UCSD-AML1 (cell line): ENCODE measurements around the gene TMEM140.
"Not testable (repeated sequence)": the region's sequence is repeated elsewhere in the genome, so short reads cannot be mapped to it uniquely, and the experiment has no call there.

Experiments
- DNase-seq: peaks from one replicate; lab custom pipeline; 2025; ENCODE audit not compliant: unreplicated experiment; lab: John Stamatoyannopoulos, UW

Gene TMEM140

DNA sequence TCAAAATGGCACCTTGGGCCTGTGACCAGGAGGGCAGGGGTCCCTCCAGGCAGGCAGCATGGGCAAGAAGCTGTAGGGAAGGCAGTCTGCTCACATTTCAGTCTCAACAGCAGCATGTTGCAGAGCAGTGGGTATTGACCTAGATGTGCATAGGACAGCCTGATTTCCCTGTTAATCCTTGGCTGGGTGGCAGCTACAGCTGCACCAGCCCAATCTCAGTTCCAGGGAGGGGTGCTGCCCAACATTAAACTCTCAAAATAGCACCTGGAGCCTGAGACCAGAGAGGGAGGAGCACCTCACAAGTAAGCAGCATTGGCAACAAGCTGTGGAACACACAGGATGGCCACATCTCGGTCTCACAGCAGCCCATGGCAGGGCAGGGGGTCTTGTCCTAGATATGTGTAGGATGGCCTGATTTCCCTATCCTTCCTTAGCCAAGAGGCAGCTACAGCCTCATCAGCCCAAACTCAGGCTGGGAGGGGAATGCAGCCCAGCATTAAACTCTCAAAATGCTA lies 10.3 kb downstream of the TMEM140 start:
- no peak for DNase-seq

DNA sequence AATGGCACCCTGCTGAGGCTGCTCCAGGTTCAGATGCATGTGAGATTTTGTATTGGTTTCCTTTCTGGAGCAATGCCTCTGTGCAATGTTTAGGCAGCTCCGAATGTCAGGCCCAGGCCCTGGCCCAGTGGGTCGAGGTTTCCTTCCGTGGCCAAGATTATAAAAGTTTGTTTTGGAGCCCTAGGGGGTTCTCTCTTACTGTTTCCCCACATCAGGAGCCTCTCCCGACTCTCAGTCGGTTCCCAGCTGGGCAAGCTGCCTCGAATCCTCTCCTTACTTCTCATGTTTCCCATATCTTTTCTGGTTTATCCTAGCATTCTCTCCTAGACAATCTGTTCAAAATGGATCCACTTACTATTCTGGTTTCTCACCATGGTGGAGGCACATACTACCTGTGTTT lies 11.0 kb downstream of the TMEM140 start:
- DNase-seq = no peak

DNA sequence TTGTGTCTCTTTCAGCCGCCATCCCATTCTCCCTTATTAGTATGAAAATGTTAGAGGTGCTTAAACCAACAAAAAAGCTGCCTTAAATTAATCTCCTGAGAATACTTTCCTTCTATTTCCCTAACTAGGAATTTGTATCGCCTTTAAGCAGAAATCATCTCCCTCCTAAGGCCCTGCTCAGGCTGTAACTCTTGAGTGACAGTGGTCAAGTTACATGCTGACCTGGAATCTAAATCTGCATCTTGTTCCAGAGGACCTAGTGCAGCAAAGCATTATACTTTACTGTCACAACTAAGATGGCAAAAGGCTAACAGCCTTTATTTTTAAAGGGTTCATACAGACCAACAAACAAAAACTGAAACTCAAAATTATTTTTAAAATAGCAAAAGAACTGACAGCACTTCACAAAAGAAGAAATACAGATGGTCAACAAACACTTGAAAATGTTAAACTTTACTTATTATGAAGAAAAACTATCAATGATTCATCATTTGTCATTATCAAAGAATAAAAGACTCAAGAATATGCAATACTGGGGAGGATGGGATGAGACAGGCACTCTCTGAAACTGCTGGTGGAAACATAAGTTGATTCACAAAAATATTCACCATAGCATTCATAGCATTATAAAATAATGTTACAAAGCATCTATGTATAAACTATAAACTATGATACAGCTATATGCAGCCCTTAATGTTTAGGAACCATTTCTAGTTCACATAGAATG lies 11.7 kb downstream of the TMEM140 start:
- DNase-seq = no peak

DNA sequence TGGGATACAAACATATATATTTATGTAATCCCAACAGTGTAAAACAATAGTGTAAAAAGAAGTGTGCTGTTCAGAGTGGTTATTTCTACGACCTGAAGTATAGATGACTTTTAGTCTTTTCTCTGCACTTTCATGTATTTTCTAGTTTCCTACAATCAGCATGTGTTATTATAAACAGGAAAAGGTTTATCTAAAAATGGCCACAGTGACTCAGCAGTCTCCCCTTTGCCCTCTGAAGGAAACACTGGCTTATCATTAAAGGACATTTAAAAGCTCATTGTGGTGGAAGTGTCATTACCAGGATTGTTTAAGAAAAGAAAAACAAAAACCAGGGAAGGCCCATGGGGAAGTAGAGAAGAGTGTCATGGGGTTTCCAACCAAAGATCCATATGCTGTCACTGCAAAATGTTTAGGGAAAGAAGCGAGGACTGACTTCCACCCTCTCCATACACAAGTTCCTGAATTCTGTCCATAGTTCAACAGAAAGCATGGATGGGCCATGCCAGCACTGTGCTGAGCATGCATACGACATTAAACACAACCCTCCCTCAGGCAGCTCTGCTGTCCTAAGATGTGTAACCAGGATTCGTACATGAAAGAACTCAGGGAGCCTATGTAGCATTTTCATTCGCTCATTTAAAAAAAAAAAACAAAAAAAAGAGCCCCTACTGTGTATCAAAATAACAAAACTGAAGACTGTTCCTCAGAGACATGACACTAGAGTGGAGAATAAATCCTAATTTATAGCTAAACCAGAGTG lies 12.4 kb downstream of the TMEM140 start:
- DNase-seq = no peak

GRCh38 chr7:135160858-135161653 lies 13.2 kb downstream of the TMEM140 start:
- peak; percentile 31 for DNase-seq

GRCh38 chr7:135161669-135162068 lies 13.8 kb downstream of the TMEM140 start:
- DNase-seq = no peak

DNA sequence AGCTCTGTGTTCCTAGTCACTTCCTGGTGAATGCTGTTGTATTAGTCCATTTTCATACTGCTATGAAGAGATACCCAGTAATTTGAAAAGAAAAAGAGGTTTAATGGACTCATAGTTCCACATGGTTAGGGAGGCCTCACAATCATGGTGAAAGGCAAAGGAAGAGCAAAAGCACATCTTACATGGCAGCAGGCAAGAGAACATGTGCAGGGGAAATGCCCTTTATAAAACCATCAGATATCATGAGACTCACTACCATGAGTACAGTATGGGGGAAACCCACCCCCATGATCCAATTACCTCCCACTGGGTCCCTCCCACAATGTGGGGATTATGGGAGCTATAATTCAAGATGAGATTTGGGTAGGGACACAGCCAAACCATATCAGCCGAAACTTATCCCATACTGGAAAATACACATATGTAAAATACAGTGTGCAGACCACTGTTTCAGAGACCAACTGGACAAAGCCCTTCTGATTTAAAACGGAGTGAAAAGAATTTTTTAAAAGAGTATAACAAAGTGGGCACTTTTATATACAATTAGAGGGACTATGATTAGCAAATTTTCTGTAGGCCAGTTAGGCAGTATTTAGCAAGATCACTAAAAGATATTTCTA lies 14.6 kb downstream of the TMEM140 start:
- no peak for DNase-seq

GRCh38 chr7:135164357-135165061 lies 16.6 kb downstream of the TMEM140 start:
- no peak for DNase-seq

DNA sequence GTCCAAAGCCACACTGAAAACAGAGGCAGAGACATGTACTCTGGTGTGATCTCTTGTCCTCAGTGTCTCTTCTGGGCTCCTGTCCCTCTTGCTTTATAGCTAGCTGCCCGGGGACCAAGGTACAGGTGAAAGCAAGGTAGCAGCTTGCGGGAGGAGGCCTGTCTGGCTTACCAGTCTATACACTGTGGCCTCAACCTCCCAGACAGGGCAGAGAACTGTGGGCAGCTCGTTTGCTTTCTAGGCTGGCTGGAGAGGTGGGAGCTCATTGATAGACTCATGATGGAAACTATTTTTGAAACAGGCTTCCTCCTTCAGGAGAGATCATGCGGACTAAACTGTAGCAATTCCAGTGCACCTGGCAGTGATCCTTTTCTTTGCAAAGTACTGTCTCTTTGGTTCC lies 18.0 kb downstream of the TMEM140 start:
- no peak for DNase-seq

DNA sequence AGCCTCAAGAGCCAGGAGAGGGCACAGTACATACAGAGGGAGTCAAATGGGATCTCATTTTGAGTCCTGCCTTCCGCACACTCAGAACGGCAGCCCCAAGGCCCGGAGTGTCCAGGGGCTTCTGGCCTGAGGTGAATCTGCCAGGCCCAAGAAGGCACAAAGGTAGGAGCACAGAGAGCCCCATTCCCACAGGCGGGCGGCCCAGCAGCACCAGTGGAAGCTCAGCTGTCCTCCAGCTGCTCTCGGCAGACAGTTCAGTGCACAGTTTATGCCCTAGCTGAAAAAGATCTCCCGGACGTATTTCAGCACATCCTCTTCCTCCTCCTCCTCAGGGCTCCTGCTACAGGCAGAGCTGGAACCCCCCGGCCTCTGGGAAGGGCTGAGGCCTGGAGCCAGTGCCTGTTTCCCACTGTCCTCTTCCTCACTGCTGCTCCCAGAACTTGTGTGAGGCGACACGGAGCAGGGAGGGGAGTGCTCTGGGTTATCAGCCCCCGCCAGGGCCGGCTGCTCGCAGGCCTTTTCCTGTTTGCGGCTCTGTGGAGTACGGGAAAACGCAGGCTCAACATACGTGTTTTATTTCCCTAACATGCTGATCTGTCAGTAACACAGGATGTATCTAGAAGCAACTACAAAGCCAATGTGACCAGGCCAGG lies 18.6 kb downstream of the TMEM140 start:
- peak; percentile 72 for DNase-seq

- DNase-seq = peak; percentile 20
These were observed 19.6 kb downstream of the TMEM140 start for GRCh38 chr7:135167365-135167917.

- DNase-seq = peak; percentile 35
These were observed 20.1 kb downstream of the TMEM140 start for GRCh38 chr7:135168001-135168400.

DNA sequence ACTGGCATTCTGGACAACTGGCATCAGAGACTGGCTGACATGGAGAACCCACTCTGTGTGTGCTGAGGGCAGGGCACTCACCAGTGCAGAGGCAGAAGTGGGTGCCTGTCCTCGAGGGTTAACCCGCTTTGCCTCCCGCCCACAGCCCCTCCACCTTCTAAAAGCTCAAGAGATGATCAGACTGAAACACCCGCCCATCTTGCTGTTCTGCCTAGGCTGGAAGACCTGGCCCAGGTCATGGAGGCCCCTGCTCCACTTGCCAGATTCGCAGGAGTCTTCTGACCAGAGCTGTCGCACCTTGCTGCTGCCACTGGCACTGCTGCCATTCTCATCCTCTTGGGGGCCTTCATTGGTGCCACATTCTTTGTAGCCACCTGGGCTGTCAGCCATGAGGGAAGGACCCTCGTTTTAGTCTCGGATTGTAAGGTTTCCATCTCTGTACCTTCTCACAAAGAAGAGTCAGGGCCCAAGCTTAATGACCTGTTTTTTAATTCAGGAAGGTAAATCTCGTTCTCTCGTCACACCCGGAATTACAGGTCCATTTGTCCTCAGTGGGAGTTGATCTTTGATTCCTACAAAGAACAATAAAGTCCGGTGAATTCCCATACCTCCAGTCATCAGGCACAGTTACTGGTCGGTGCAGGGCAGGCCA lies 20.7 kb downstream of the TMEM140 start:
- no peak for DNase-seq

DNA sequence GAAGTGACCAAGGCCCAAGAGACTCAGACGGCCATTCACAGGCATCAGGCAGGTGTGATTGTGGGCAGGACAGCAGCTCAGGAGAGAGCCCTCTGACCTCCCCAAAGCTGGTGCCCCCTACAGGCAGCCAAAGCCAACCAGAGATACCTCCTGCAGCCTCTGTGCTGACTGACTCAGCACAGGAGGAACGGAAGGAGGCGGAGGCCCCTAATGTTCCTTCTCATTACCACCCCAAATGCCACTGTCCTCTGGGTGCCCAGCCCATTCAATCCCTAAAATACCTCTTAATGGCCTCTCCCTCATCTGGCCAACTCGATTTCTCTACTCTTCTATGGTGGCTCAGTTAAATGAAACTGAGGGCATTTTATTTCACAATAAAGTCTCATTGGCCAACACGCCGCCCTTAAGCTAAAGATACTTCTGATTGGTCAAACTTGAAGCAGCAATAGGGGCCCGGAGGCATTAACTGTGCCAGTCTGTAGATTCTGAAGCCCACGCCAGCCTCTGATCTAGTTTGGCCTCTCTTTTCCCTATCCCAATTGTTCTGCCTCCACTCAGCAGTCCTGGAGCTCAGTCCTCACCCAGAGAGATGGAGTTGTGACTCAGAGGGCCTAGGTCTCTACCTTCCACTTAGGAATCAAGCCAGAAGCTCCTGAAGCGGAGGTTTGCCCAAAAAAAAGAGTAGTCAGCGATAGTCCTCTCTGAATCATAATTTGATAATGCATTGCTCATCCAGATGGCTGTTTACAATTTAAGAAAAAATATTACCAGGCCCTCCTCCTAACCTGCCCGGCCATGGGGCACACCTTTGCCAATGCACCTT lies 21.5 kb downstream of the TMEM140 start:
- DNase-seq = peak; percentile 57

DNA sequence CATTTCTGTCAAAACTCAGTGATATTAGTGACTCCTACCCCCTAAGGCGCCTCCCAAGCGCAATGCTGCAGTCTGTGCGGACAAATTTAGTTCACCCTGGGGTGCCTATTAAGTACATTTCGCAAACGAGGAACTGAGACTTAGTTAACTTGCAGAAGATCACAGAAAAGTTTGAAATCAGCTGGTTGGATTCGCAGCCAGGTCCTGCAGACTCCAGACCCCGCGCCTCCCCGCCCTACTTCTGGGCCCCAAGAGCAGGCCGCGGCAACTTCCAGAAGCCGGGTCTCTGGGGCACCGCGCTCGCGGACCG lies 22.0 kb downstream of the TMEM140 start:
- no peak for DNase-seq

GRCh38 chr7:135170274-135170997 lies 22.6 kb downstream of the TMEM140 start, which contains the start of gene CYREN:
TSS of gene CYREN (minus strand) at chr7:135170707. CDS start at chr7:135168922, 1,785 bp downstream.
- peak; percentile 90 for DNase-seq

DNA sequence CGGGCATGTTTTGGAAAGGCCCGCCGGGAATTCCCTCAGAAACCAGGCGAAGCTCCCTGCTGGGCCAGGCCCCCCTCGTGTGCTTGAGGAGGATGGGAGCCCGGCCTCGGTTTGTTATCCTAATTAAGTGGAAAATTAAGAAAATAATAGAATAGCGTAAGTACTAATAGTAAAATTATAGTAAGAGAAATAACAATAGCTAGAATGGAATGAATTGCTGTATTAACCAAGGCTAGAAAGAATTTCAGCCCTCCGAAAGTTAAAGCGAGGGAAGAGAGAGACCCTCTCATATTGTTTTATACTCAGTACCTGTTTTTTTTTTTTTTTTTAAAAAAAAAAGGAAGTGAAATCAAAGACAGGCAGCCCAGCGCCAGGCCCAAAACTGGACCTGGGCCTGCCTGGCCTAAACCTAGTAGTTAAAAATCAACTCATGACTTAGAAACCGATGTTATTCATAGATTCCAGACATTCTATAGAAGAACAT lies 23.2 kb downstream of the TMEM140 start:
- DNase-seq = not testable (repeated sequence)
